ENCODE measurements around the gene NEK8.
A peak's percentile ranks its signal among the peaks of the same experiment; 100 is the strongest.

NEK8 gene

GRCh38 chr17:28728364-28729200 lies at the start of gene NEK8:
NEK8 (plus strand) TSS chr17:28728788; CDS start chr17:28728814, 26 bp downstream.
- peak; percentile 99 for DNase-seq (ENCODE audit: low spot score)

- no peak for DNase-seq (ENCODE audit: low spot score)
Observed at GRCh38 chr17:28682655-28683054, 45.9 kb upstream of the NEK8 start.

DNA sequence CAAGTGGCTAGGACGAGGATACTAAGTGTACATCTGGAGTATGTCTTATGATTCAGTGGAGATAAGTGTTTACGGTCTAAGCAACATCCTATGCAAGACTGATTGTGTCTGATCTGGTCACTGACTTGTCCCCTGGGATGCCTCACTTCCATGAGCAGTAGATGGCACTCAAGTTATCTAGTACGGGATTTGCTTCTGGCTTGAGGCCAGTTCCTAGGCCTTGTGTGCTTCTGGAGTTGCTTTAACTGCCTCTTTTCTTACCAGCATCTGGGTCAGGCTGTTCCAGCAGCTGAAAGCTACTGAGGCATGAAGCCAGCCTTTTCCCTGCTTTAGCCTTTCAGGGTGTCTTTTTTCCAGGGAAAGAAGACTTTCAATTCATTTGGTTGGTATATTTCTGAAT lies 43.6 kb upstream of the NEK8 start:
- DNase-seq (ENCODE audit: low spot score) = no peak

GRCh38 chr17:28685366-28685765 lies 43.2 kb upstream of the NEK8 start:
- no peak for DNase-seq (ENCODE audit: low spot score)

GRCh38 chr17:28686296-28686695 lies 42.3 kb upstream of the NEK8 start:
- DNase-seq (ENCODE audit: low spot score) = no peak

- no peak for DNase-seq (ENCODE audit: low spot score)
Observed at GRCh38 chr17:28688481-28688880, 40.1 kb upstream of the NEK8 start.

GRCh38 chr17:28689011-28689410 lies 39.6 kb upstream of the NEK8 start:
- no peak for DNase-seq (ENCODE audit: low spot score)

DNA sequence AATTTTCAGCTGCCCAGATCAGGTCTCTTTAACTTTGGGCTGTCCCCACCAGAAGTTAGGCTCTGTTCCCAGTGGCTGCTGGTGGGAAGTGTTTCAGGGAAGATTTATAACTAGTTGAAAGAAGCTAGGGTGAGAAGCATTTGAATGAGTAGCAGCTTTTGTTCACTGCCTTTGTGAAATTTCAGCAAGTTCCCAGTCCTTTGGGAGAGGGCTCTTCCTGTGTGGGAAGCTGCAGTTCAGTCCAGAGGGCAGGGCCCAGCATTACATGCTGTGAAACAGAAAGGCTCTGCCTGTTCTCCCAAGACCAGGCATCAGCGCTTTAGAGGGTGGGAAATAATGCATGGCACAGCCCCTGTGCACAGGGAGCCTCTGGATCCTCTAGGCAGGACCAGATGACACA lies 34.7 kb upstream of the NEK8 start:
- no peak for DNase-seq (ENCODE audit: low spot score)

GRCh38 chr17:28698253-28698941 lies 30.2 kb upstream of the NEK8 start:
- DNase-seq (ENCODE audit: low spot score) = no peak

- no peak for DNase-seq (ENCODE audit: low spot score)
Observed at GRCh38 chr17:28700278-28700677, 28.3 kb upstream of the NEK8 start.

GRCh38 chr17:28700830-28701492 lies 27.6 kb upstream of the NEK8 start:
- DNase-seq (ENCODE audit: low spot score) = no peak

- DNase-seq (ENCODE audit: low spot score) = no peak
Observed at GRCh38 chr17:28702026-28702751, 26.4 kb upstream of the NEK8 start.

GRCh38 chr17:28702752-28703150 lies 25.8 kb upstream of the NEK8 start:
- DNase-seq (ENCODE audit: low spot score) = no peak

- no peak for DNase-seq (ENCODE audit: low spot score)
Observed at GRCh38 chr17:28703552-28704218, 24.9 kb upstream of the NEK8 start.

DNA sequence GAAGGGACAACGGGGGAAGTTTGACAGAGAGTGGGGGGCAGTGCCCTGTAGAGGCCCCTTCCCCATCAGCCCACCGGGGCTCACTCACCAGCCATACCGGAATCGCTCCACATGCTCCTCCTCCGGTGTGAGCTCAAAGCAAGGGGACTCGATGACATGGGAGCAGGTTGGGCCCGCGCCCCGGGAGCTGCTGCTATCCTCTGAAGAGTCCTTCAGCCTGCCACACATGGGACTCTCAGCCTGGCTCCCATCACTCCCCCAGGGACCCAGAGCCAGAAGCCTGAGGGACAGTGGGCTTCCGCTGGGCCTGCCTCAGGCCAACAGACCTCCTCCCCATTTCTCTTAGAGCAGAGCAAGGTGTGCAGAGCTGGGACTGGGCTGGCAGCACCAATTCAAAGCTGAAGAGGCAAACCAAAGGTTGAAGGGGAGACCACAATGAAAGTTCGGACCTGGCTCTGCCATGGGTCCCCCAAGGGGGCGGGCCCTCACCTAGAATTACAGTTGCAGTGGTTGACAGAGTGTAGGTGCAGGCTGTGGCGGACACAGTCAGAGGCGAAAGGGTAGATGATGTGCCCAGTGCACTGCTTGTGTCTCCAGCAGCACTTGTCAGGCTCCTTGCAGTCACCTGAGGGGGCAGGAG lies 24.2 kb upstream of the NEK8 start:
- DNase-seq (ENCODE audit: low spot score) = peak; percentile 48

DNA sequence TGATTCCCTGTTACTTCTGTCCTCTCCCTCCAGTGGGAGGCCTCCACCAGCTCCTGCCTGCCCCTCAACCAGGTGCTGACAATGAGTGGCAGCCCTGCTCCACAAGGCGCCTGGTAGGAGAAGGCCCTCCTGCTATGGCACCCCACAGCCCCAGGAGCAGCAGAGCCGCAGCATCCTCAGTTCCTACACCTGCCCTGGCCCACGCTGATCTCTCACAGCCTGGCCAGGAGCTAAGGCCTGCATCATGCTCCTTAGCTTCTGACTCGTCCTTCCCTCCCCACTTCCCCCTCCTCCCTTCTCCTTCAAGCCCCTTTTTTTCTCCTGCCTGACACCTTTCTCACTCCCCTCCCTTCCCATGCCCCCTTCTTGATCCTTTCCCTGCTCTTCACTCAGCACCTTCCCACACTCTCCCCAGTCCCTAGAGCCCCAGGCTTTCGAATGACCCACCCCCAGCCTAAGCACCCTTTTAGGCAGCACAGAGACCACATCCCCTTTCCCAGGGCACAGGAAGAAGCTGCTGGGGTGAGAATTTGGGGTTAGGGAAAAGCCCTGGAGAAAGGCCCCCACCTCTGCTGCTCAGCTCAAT lies 23.4 kb upstream of the NEK8 start:
- DNase-seq (ENCODE audit: low spot score) = no peak

DNA sequence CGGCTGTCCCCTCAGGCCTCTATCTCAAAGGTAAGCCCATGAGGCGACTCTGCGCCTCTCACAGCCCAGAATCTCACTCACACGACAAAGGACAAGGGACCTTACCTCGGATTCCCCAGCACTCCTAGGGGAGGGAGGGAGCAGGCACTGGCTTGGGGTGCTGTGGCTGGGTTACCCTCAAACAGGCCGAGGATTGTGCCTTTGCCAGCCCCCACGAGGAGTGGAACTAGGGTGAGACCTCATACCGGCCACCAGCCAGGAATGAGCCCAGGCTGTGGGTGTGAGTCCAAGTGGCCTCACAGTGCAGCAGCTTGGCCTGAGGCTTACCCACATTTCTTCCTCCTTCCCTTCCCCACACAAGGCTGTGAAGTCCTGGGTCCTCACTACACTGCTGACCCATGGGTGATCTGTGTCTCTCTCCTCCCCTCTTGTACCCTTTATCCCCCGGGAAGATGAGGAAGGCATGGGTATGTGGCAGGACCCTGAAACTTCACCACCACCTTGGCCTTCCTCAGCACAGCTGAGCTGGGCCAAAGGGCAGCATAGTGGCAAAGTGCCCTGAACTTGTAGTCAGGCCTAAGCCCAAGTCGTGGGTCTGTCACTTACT lies 22.8 kb upstream of the NEK8 start:
- DNase-seq (ENCODE audit: low spot score) = no peak

- no peak for DNase-seq (ENCODE audit: low spot score)
Observed at GRCh38 chr17:28706471-28707338, 21.9 kb upstream of the NEK8 start.

GRCh38 chr17:28707339-28707720 lies 21.3 kb upstream of the NEK8 start:
- DNase-seq (ENCODE audit: low spot score) = no peak

Data from ecto neural progenitor cell (in vitro differentiated cells).